Breast epithelium (tissue), 3 donors: Measurements from ENCODE around the gene RNF224.

ENCODE experiments used
- CTCF ChIP-seq, 3 donors: fragments of 450-650 bp; IDR thresholded peaks; one replicate each; pipeline ENCODE4 v1.5.1; 2016 to 2017; ENCODE audit warnings: antibody characterized with exemption in 3 of 3, mild to moderate bottlenecking in 3 of 3, moderate library complexity in 3 of 3
- POLR2A ChIP-seq: fragments of 450-650 bp; IDR thresholded peaks from one replicate; pipeline ENCODE4 v1.6.1; 2016; ENCODE audit warnings: antibody characterized with exemption, mild to moderate bottlenecking, moderate library complexity

GRCh38 chr9:137213160-137214060, 13.9 kb upstream of the RNF224 start:
- TF ChIP-seq CTCF (IDR thresholded peaks at IDR 0.05): no peak
- TF ChIP-seq POLR2A: no peak
